ENCODE results near the gene FAM81A. TPM values are rescaled to one million over a fixed set of nuclear protein-coding genes. Genes with fewer than 3 reads are reported as not detected.

Gene FAM81A
- total RNA-seq, 1 donor from 2014 or later, result 0.34 TPM

- DNase-seq (ENCODE audit: low spot score, unreplicated experiment), result no peak
- no peak overlapping the region for H3K27ac Mint-ChIP-seq
- H3K4me3 Mint-ChIP-seq (ENCODE audit: low read depth), result no peak overlapping the region
- no peaks in the 10 kb centered on the region for H3K9me3 Mint-ChIP-seq (ENCODE audit: low read depth)
- peaks cover 9% of the 10 kb centered on the region for H3K4me1 Mint-ChIP-seq (ENCODE audit: low read depth)
- TF ChIP-seq CTCF (IDR thresholded peaks at IDR 0.05; ENCODE audit: unreplicated experiment), result no peak
- H3K36me3 Mint-ChIP-seq (ENCODE audit: insufficient read depth), result no peaks in the 10 kb centered on the region
- no peaks in the 10 kb centered on the region for H3K27me3 Mint-ChIP-seq
Measured at GRCh38 chr15:59567324-59567723, 129.3 kb downstream of the FAM81A start.

- TF ChIP-seq CTCF (IDR thresholded peaks at IDR 0.05; ENCODE audit: unreplicated experiment), result no peak
- no peaks in the 10 kb centered on the region for H3K36me3 Mint-ChIP-seq (ENCODE audit: insufficient read depth)
- H3K27ac Mint-ChIP-seq, result no peak overlapping the region
Measured at GRCh38 chr15:59569477-59569876, 131.5 kb downstream of the FAM81A start.

GRCh38 chr15:59570315-59570714 is 132.3 kb downstream of the FAM81A start:
- H3K36me3 Mint-ChIP-seq (ENCODE audit: insufficient read depth), result no peaks in the 10 kb centered on the region
- no peak overlapping the region for H3K4me3 Mint-ChIP-seq (ENCODE audit: low read depth)
- H3K27me3 Mint-ChIP-seq, result no peaks in the 10 kb centered on the region
- H3K9me3 Mint-ChIP-seq (ENCODE audit: low read depth), result no peaks in the 10 kb centered on the region
- no peak for TF ChIP-seq CTCF (IDR thresholded peaks at IDR 0.05; ENCODE audit: unreplicated experiment)
- peaks cover 9% of the 10 kb centered on the region for H3K4me1 Mint-ChIP-seq (ENCODE audit: low read depth)
- DNase-seq (ENCODE audit: low spot score, unreplicated experiment), result no peak
- no peak overlapping the region for H3K27ac Mint-ChIP-seq

More at GRCh38 chr15:59569477-59569876, 131.5 kb downstream of the FAM81A start:
- DNase-seq (ENCODE audit: low spot score, unreplicated experiment), result no peak
- H3K9me3 Mint-ChIP-seq (ENCODE audit: low read depth), result no peaks in the 10 kb centered on the region
- no peaks in the 10 kb centered on the region for H3K27me3 Mint-ChIP-seq
- H3K4me1 Mint-ChIP-seq (ENCODE audit: low read depth), result peaks cover 9% of the 10 kb centered on the region
- no peak overlapping the region for H3K4me3 Mint-ChIP-seq (ENCODE audit: low read depth)

- no peak overlapping the region for H3K27ac Mint-ChIP-seq
Measured at GRCh38 chr15:59571606-59572005, 133.6 kb downstream of the FAM81A start.

More at GRCh38 chr15:59571606-59572005, 133.6 kb downstream of the FAM81A start:
- Mint-ChIP-seq H3K27me3 (no peaks in the 10 kb centered on the region), H3K36me3 (ENCODE audit: insufficient read depth) (no peaks in the 10 kb centered on the region), H3K9me3 (ENCODE audit: low read depth) (no peaks in the 10 kb centered on the region), H3K4me1 (ENCODE audit: low read depth) (peaks cover 9% of the 10 kb centered on the region), H3K4me3 (ENCODE audit: low read depth) (no peak overlapping the region)
- DNase-seq (ENCODE audit: low spot score, unreplicated experiment), result no peak
- no peak for TF ChIP-seq CTCF (IDR thresholded peaks at IDR 0.05; ENCODE audit: unreplicated experiment)

Other genes with a start within 250 kb of the FAM81A start
- not detected in 2 replicates for gene LDHAL6B, start 231.3 kb upstream of the FAM81A start, total RNA-seq
- gene MYO1E, start 65.3 kb upstream of the FAM81A start, total RNA-seq, result 40.4 and 42.3 TPM in 2 replicates
- gene GCNT3, start 173.6 kb downstream of the FAM81A start, total RNA-seq, result 4.6 and 5.6 TPM in 2 replicates
- gene GTF2A2, start 219.3 kb downstream of the FAM81A start, total RNA-seq, result 107 and 109 TPM in 2 replicates

Data from progenitor cell of endocrine pancreas (in vitro differentiated cells).